SJCRH30 (cell line): ENCODE results near the gene TMCO4. TPM values are rescaled to one million over a fixed set of nuclear protein-coding genes. Genes with fewer than 3 reads are reported as not detected.
A peak's percentile ranks its signal among the peaks of the same experiment; 100 is the strongest.

Source experiments
- DNase-seq, 2 experiments: peaks; one replicate each; pipeline ENCODE4 v3.0.0-alpha.2; 2015 to 2020
- H3K27ac ChIP-seq: fragments of 250-450 bp; sonication (Bioruptor Pico); 2 replicates; pipeline ENCODE4 v1.5.1; 2020; ENCODE audit warnings: mild to moderate bottlenecking, moderate library complexity
- H3K27me3 ChIP-seq: fragments of 250-450 bp; sonication (Bioruptor Pico); 2 replicates; pipeline ENCODE4 v1.5.1; 2020; ENCODE audit warnings: mild to moderate bottlenecking, moderate library complexity
- H3K36me3 ChIP-seq: fragments of 250-450 bp; sonication (Bioruptor Pico); 2 replicates; pipeline ENCODE4 v1.5.1; 2020; ENCODE audit warnings: mild to moderate bottlenecking, moderate library complexity
- H3K4me1 ChIP-seq: fragments of 250-450 bp; sonication (Bioruptor Pico); 2 replicates; pipeline ENCODE4 v1.5.1; 2020; ENCODE audit warnings: mild to moderate bottlenecking, moderate library complexity
- H3K4me3 ChIP-seq: fragments of 250-450 bp; sonication (Bioruptor Pico); 2 replicates; pipeline ENCODE4 v1.5.1; 2020; ENCODE audit warnings: mild to moderate bottlenecking, moderate library complexity
- H3K9me3 ChIP-seq: fragments of 250-450 bp; sonication (Bioruptor Pico); replicated peaks from 2 replicates; pipeline ENCODE4 v1.5.1; 2020; ENCODE audit warnings: mild to moderate bottlenecking, moderate library complexity
- total RNA-seq: library from RNA; depleted of rRNA; stranded (reverse); fragments of >200 nt; shearing (Covaris generic); gene quantifications from 2 replicates; pipeline ENCODE4 v1.2.3, GENCODE V29; 2014

The TMCO4 gene
- total RNA-seq, 1 experiment from 2014 or later, result 18.0 TPM

DNA sequence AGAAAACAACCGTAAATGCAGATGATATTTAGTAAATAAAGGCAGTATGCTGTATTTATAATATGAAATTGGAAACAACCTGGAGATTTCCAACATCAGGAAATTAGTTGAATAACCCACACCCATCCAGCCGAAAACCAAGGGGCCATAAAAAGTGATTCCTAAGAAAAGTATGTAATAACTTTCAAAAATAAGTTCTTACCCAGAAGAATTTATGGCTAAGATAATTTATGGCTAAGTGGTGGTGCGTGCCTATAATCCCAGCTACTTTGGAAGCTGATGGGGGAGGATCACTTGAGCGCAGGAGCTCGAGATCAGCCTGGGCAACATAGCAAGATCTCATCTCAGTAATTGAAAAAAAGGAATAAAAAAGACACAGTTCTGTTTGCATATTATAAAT lies 43.2 kb downstream of the TMCO4 start:
- Histone ChIP-seq H3K4me3 (no peak overlapping the region), H3K36me3 (no peaks in the 10 kb centered on the region), H3K27ac (no peak overlapping the region), H3K9me3 (no peaks in the 10 kb centered on the region), H3K4me1 (peaks cover 32% of the 10 kb centered on the region), H3K27me3 (no peaks in the 10 kb centered on the region)
- DNase-seq, result no peak

- no peaks in the 10 kb centered on the region for H3K27me3 ChIP-seq
- H3K4me1 ChIP-seq, result peaks cover 20% of the 10 kb centered on the region
- H3K36me3 ChIP-seq, result no peaks in the 10 kb centered on the region; the same call in 1 of the 2 replicates
- H3K9me3 ChIP-seq, result no peaks in the 10 kb centered on the region
- no peak overlapping the region for H3K4me3 ChIP-seq
- DNase-seq, result no peak
- no peak overlapping the region for H3K27ac ChIP-seq
Measured at GRCh38 chr1:19754482-19754881, 45.2 kb downstream of the TMCO4 start.

GRCh38 chr1:19752083-19752696 lies 47.5 kb downstream of the TMCO4 start:
- no peaks in the 10 kb centered on the region; the same call in 1 of the 2 replicates for H3K36me3 ChIP-seq
- no peak overlapping the region for H3K4me3 ChIP-seq
- DNase-seq, result no peak
- peaks cover under 1% of the 10 kb centered on the region; the same call in 1 of the 2 replicates for H3K4me1 ChIP-seq
- no peak overlapping the region for H3K27ac ChIP-seq
- no peaks in the 10 kb centered on the region for H3K9me3 ChIP-seq
- no peaks in the 10 kb centered on the region for H3K27me3 ChIP-seq

DNA sequence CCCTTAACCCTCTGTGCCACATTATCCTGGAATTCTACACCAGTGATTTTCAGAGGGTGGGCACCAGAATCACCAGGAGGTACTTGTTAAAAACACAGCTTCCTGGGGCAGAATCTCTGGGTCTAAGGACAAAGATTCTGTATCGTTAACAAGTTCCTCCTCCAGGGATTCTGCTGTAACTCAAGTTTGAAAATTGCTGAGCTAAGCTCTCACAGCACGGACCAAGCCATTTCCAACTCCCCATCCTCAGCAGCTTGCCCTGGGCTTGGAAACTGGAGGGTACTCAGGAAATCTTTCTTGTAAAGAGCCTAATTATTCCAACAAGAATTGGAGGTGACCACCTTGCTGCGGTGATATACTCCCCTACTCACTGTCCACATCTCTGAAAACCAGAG lies 48.8 kb downstream of the TMCO4 start:
- H3K27me3 ChIP-seq, result no peaks in the 10 kb centered on the region
- no peaks in the 10 kb centered on the region; the same call in 1 of the 2 replicates for H3K36me3 ChIP-seq
- no peak overlapping the region for H3K27ac ChIP-seq
- no peak for DNase-seq
- no peaks in the 10 kb centered on the region for H3K9me3 ChIP-seq
- H3K4me3 ChIP-seq, result no peak overlapping the region
- H3K4me1 ChIP-seq, result no peaks in the 10 kb centered on the region

- Histone ChIP-seq H3K27me3 (no peaks in the 10 kb centered on the region), H3K4me3 (no peak overlapping the region), H3K9me3 (no peaks in the 10 kb centered on the region), H3K4me1 (no peaks in the 10 kb centered on the region), H3K27ac (no peak overlapping the region), H3K36me3 (no peaks in the 10 kb centered on the region; the same call in 1 of the 2 replicates)
- no peak for DNase-seq
Measured at GRCh38 chr1:19750101-19750881, 49.4 kb downstream of the TMCO4 start.

DNA sequence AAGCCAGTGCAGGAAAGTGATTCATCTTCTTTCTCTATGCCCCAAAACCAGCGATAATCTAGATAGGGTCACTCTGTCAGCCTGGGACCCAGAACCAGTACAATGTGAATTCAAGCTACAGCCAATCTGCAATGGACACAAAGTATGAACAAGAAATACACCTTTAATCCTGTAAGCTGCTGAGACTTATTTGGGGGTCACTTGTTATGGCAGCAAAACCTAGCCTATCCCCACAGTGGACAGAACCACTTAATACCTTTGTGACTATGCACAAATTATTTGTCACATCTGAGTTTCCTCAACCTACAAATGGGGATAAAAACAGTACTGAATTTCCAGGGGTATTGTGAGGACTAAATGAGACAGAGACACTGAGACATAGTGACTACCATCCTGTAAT lies 50.0 kb downstream of the TMCO4 start:
- H3K4me3 ChIP-seq, result no peak overlapping the region
- H3K27ac ChIP-seq, result no peak overlapping the region
- H3K27me3 ChIP-seq, result no peaks in the 10 kb centered on the region
- no peaks in the 10 kb centered on the region for H3K9me3 ChIP-seq
- DNase-seq, result no peak
- no peaks in the 10 kb centered on the region; the same call in 1 of the 2 replicates for H3K36me3 ChIP-seq
- no peaks in the 10 kb centered on the region for H3K4me1 ChIP-seq

DNA sequence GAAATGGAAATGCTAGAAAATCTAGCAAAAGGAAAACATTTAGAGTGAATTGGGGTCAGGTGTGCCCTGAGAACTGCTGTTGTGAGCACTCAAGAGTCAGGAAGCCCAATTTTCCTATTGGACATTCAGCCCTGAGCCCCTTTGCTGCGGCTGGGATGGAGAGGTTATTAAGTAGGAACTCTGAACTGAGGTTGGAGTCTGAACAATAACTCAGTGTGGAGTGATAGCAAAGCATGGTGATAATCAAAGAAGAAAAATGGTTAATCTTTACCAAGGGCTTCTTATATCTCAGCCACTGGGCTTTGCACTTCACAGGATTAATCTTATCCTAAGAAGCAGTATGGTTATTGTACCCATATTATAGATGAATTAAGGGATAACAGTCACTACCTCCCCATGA lies 52.0 kb downstream of the TMCO4 start:
- Histone ChIP-seq H3K4me3 (no peak overlapping the region), H3K27ac (no peak overlapping the region), H3K4me1 (no peaks in the 10 kb centered on the region), H3K36me3 (no peaks in the 10 kb centered on the region; the same call in 1 of the 2 replicates), H3K27me3 (no peaks in the 10 kb centered on the region), H3K9me3 (no peaks in the 10 kb centered on the region)
- no peak for DNase-seq

DNA sequence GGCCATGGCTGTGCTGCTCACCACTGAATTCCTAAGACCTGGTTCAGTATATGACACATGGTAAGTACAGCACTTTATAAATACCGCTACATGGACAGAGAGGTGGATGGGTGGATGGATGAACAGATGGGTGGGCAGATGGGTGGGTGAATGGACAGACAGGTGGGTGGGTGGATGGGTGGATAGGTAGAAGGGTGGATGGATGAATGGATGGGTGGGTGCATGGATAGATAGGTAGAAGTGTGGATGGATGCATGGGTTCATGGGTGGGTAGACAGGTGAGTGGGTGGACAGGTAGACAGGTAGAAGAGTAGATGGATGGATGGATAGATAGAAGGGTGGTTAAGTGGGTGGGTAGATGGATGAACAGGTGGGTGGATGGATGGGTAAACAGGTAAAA lies 54.8 kb downstream of the TMCO4 start:
- no peak for DNase-seq
- Histone ChIP-seq H3K27ac (no peak overlapping the region), H3K4me3 (no peak overlapping the region), H3K9me3 (no peaks in the 10 kb centered on the region), H3K4me1 (no peaks in the 10 kb centered on the region), H3K36me3 (no peaks in the 10 kb centered on the region; the same call in 1 of the 2 replicates), H3K27me3 (no peaks in the 10 kb centered on the region)

DNA sequence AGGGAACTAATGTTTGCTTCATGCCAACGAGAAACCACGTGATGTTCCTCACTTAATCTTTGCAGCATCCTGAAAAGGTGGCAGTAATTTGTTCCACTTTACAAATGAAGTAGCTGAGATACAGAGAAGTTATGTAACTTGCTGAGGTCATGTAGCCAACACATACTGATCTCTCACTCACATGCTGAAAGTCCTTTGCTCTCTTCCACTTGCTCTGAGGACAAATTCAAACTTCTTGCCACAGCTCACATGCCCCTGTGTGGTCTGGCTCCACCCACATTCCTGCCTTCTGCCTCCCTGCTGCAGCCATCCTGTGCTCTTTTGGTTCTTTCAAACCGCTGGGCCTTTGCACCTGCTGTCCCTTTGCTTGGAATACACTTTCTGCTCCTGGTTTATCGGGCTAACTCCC lies 55.4 kb downstream of the TMCO4 start:
- H3K4me3 ChIP-seq, result no peak overlapping the region
- H3K4me1 ChIP-seq, result no peaks in the 10 kb centered on the region
- no peaks in the 10 kb centered on the region for H3K27me3 ChIP-seq
- no peak overlapping the region for H3K27ac ChIP-seq
- peaks cover under 1% of the 10 kb centered on the region; the same call in 1 of the 2 replicates for H3K9me3 ChIP-seq
- no peaks in the 10 kb centered on the region for H3K36me3 ChIP-seq
- DNase-seq, result no peak

GRCh38 chr1:19743793-19744192 lies 55.9 kb downstream of the TMCO4 start:
- Histone ChIP-seq H3K9me3 (peaks cover 6% of the 10 kb centered on the region), H3K4me1 (no peaks in the 10 kb centered on the region), H3K27me3 (no peaks in the 10 kb centered on the region), H3K4me3 (no peak overlapping the region), H3K36me3 (no peaks in the 10 kb centered on the region), H3K27ac (no peak overlapping the region)
- DNase-seq, result no peak

DNA sequence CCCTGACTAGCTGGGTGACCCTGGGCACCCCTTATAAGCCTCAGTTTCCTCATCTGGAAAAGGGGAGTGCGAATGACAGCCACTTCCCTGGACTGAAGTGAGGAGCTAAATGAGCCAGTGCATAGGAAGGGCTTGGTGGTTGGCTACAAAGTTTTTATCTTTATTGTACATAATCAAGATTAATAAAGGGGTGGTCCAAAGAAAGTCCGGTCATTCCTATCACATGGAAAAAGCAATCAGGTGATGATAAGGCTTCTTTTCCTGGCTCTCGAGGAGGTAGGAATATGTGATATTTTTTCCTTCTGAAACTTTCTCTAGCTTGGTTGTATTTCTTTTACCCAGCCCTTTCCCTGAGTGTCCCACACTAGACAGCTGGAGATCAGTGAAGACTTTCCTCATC lies 56.5 kb downstream of the TMCO4 start:
- H3K9me3 ChIP-seq, result peaks cover 6% of the 10 kb centered on the region
- H3K36me3 ChIP-seq, result no peaks in the 10 kb centered on the region
- no peak for DNase-seq
- H3K4me1 ChIP-seq, result no peaks in the 10 kb centered on the region; the same call in 1 of the 2 replicates
- no peaks in the 10 kb centered on the region for H3K27me3 ChIP-seq
- no peak overlapping the region for H3K4me3 ChIP-seq
- no peak overlapping the region for H3K27ac ChIP-seq

DNA sequence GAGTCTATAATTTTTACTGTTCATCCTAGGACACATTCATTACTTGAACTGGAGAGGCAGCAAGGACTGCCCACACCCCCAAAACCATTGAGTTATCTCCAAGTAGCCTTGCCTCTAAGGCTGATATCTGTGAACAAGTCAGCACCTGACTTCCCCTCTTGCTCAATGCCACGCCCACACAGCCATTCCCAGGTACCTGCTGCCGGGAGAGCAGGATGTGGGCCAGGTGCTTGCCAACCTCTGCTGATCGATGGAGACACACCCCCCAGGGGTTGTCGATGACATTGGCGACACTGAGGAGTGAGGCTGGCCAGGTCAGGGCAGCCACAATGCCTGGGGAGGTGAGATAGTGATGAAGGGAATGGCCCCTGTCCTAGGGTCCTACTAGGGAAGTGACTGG lies 60.1 kb downstream of the TMCO4 start:
- H3K36me3 ChIP-seq, result no peaks in the 10 kb centered on the region
- H3K27ac ChIP-seq, result no peak overlapping the region
- H3K4me1 ChIP-seq, result peaks cover 22% of the 10 kb centered on the region
- no peaks in the 10 kb centered on the region for H3K27me3 ChIP-seq
- no peak for DNase-seq
- no peak overlapping the region for H3K4me3 ChIP-seq
- peaks cover 6% of the 10 kb centered on the region for H3K9me3 ChIP-seq

- no peaks in the 10 kb centered on the region for H3K36me3 ChIP-seq
- H3K27me3 ChIP-seq, result no peaks in the 10 kb centered on the region
- peaks cover 32% of the 10 kb centered on the region for H3K4me1 ChIP-seq
- DNase-seq, result no peak
- H3K9me3 ChIP-seq, result peaks cover 6% of the 10 kb centered on the region
- H3K27ac ChIP-seq, result no peak overlapping the region
- no peak overlapping the region for H3K4me3 ChIP-seq
Measured at GRCh38 chr1:19738669-19739068, 61.0 kb downstream of the TMCO4 start.

- peaks cover 6% of the 10 kb centered on the region for H3K9me3 ChIP-seq
- peaks cover 32% of the 10 kb centered on the region for H3K4me1 ChIP-seq
- H3K27me3 ChIP-seq, result no peaks in the 10 kb centered on the region
- H3K4me3 ChIP-seq, result no peak overlapping the region
- no peak for DNase-seq
- H3K36me3 ChIP-seq, result no peaks in the 10 kb centered on the region
- no peak overlapping the region for H3K27ac ChIP-seq
Measured at GRCh38 chr1:19738076-19738475, 61.6 kb downstream of the TMCO4 start.

- Histone ChIP-seq H3K4me1 (peaks cover 32% of the 10 kb centered on the region), H3K27me3 (no peaks in the 10 kb centered on the region), H3K36me3 (no peaks in the 10 kb centered on the region), H3K9me3 (peaks cover 6% of the 10 kb centered on the region), H3K27ac (no peak overlapping the region), H3K4me3 (no peak overlapping the region)
- DNase-seq, result peak in 1 of 2 experiments; percentile 43
Measured at GRCh38 chr1:19737104-19737825, 62.5 kb downstream of the TMCO4 start.
